ENCODE results near the gene SYT7. TPM values are rescaled to one million over a fixed set of nuclear protein-coding genes. Genes with fewer than 3 reads are reported as not detected.
"Not testable (repeated sequence)": the region's sequence is repeated elsewhere in the genome, so short reads cannot be mapped to it uniquely, and the experiment has no call there.

SYT7 gene
- total RNA-seq, 2 experiments from 2014 or later, result not detected

DNA sequence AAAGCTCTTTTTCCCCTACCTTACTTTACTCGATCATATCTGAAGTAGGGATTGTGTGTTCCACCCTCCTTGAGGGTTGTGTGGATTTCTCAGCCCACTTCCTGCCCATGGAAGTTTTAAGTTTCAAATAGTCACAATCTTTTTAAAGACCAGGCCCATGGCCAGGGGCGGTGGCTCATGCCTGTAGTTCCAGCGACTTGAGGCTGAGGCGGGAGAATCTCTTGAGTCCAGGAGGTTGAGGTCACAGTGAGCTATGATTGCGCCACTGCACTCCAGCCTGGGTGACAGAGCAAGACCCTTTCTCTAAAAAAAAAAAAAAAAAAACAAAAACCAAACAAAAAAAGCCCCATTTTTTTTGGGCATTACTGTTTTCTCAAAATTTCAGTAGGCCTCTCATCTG lies 108.6 kb downstream of the SYT7 start:
- Mint-ChIP-seq H3K27ac (no peak overlapping the region), H3K4me3 (no peak overlapping the region), H3K27me3 (ENCODE audit: low read depth) (no peaks in the 10 kb centered on the region), H3K4me1 (ENCODE audit: low read depth) (peaks cover 9% of the 10 kb centered on the region), H3K36me3 (ENCODE audit: low read depth) (peaks cover 9% of the 10 kb centered on the region), H3K9me3 (ENCODE audit: insufficient read depth) (no peaks in the 10 kb centered on the region)
- ChIA-PET CTCF (interaction anchor here (1.0 to 3.1 kb wide), 4 partner anchors 10 to 166 kb away, joined by 3 to 17 read pairs (median 6); no protein-coding TSS in a partner anchor), POLR2A (no interaction called here)
- ATAC-seq (no peak), DNase-seq (no peak)

DNA sequence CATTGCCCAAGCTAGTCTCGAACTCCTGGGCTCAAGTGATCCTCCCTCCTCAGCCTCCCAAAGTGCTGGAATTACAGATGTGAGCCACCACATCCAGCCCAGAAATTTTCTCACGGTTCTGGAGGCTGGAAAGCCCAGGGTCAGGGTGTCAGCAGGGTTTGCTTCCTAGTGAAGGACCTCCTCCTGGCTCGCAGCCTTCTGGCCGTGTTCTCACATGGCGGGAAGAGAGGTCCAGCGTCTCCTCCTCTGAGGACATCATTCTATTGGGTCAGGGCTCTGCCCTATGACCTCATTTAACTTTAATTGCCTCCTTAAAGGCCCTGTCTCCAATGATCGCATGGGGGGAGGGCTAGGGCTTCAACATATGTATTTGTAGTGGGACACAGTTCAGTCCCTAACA lies 112.9 kb downstream of the SYT7 start:
- peaks cover 11% of the 10 kb centered on the region for H3K4me1 Mint-ChIP-seq (ENCODE audit: low read depth)
- no peaks in the 10 kb centered on the region for H3K9me3 Mint-ChIP-seq (ENCODE audit: insufficient read depth)
- ChIA-PET POLR2A (no interaction called here), CTCF (interaction anchor here (1.0 to 1.3 kb wide), 2 partner anchors 9 to 49 kb away, joined by 3 to 5 read pairs; no protein-coding TSS in a partner anchor)
- no peak overlapping the region for H3K27ac Mint-ChIP-seq
- H3K4me3 Mint-ChIP-seq, result no peak overlapping the region
- no peaks in the 10 kb centered on the region for H3K27me3 Mint-ChIP-seq (ENCODE audit: low read depth)
- H3K36me3 Mint-ChIP-seq (ENCODE audit: low read depth), result peaks cover 13% of the 10 kb centered on the region
- no peak for ATAC-seq
- no peak for DNase-seq

DNA sequence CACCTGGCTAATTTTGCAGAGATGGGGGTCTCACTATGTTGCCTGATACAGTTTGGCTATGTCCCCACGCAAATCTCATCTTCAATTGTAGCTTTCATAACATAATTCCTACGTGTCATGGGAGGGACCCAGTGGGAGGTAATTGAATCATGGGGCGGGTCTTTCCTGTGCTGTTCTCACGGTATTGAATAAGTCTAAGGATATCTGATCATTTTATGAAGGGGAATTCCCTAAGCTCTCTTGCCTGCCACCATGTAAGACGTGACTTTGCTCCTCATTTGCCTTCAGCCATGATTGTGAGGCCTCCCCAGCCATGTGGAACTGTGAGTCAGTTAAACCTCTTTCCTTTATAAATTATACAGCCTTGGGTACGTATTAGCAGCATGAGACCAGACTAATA lies 113.3 kb downstream of the SYT7 start:
- POLR2A ChIA-PET; ATAC-seq; H3K27me3 Mint-ChIP-seq (ENCODE audit: low read depth); H3K9me3 Mint-ChIP-seq (ENCODE audit: insufficient read depth); DNase-seq; H3K27ac Mint-ChIP-seq; H3K4me3 Mint-ChIP-seq; H3K36me3 Mint-ChIP-seq (ENCODE audit: low read depth): not testable (repeated sequence)
- CTCF ChIA-PET, result interaction anchor here (1.3 kb wide), 1 partner anchor 10 kb away, joined by 3 read pairs; no protein-coding TSS in a partner anchor
- H3K4me1 Mint-ChIP-seq (ENCODE audit: low read depth), result peaks cover 10% of the 10 kb centered on the region

Small RNAs within 50 kb of the gene (microRNA-seq; reads per million reads assigned to microRNA genes)
- gene MIR4488, result not detected

Other genes with a start within 250 kb of the SYT7 start
- gene DDB1, start 248.0 kb downstream of the SYT7 start, total RNA-seq, result 100 to 1,000 TPM; 202 to 214 TPM
- gene TKFC, start 247.8 kb downstream of the SYT7 start, total RNA-seq, result 10 to 100 TPM; 24.1 to 26.4 TPM
- gene CYB561A3, start 219.2 kb downstream of the SYT7 start, total RNA-seq, result 10 to 100 TPM; 53.2 to 55.6 TPM
- gene TMEM138, start 218.7 kb downstream of the SYT7 start, total RNA-seq, result 10 to 100 TPM; 57.4 to 57.5 TPM
- 1 to 10 TPM; 6.3 to 6.4 TPM for gene TMEM216, start 188.5 kb downstream of the SYT7 start, total RNA-seq
- 10 to 100 TPM; 94.8 to 98.4 TPM for gene CPSF7, start 151.1 kb downstream of the SYT7 start, total RNA-seq
- gene SDHAF2, start 151.0 kb downstream of the SYT7 start, total RNA-seq, result 10 to 100 TPM; 51.6 to 54.3 TPM
- gene LRRC10B, start 72.3 kb downstream of the SYT7 start, total RNA-seq, result not detected
- gene DAGLA, start 99.3 kb upstream of the SYT7 start, total RNA-seq, result under 1 TPM in 1 of 2 experiments, not detected in 1; 0.05 TPM
- gene MYRF, start 171.6 kb upstream of the SYT7 start, total RNA-seq, result 1 to 10 TPM; 2.8 to 2.9 TPM
- 100 to 1,000 TPM; 154 to 163 TPM for gene TMEM258, start 211.5 kb upstream of the SYT7 start, total RNA-seq
- gene FEN1, start 211.8 kb upstream of the SYT7 start, total RNA-seq, result 100 to 1,000 TPM; 146 TPM
- 10 to 100 TPM; 84.1 to 92.8 TPM for gene FADS1, start 235.9 kb upstream of the SYT7 start, total RNA-seq
- gene FADS2, start 247.2 kb upstream of the SYT7 start, total RNA-seq, result 100 to 1,000 TPM; 395 to 416 TPM